WI38 (cell line): ENCODE data around the gene SEC61A2.
"Not testable (repeated sequence)": the region's sequence is repeated elsewhere in the genome, so short reads cannot be mapped to it uniquely, and the experiment has no call there.

Experiments used
- H3K4me3 ChIP-seq: 2 replicates; pipeline ENCODE4 v1.5.1; 2011; ENCODE audit warnings: low read depth, mild to moderate bottlenecking, control low read depth, low read length
- CTCF ChIP-seq: IDR thresholded peaks from 2 replicates; pipeline ENCODE4 v1.5.1; 2012; ENCODE audit warnings: low read depth, mild to moderate bottlenecking, control low read depth, low read length

Gene SEC61A2

DNA sequence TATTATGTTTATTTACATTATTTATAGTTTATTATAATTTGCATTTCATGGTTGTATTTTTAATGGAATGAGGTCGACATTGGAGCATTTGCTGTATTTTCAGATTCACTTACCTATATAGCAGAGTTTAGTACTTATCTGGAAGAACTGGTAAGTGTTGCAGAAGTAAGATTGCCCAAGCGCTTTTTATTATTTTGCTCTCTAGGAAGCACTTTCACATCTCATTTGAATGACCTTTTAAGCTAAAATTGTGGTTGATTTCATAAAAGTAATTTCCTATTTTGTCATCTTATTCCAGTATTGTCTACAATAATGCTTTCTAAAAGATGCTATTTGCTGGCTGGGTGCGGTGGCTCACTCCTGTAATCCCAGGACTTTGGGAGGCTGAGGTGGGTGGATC lies 28.6 kb downstream of the SEC61A2 start:
- H3K4me3 ChIP-seq = no peak overlapping the region
- no peak for TF ChIP-seq CTCF

- H3K4me3 ChIP-seq = no peak overlapping the region
- TF ChIP-seq CTCF = no peak
Measured at GRCh38 chr10:12160664-12161063, 31.2 kb downstream of the SEC61A2 start.

GRCh38 chr10:12162927-12163326 lies 33.5 kb downstream of the SEC61A2 start:
- no peak overlapping the region for H3K4me3 ChIP-seq
- no peak for TF ChIP-seq CTCF

DNA sequence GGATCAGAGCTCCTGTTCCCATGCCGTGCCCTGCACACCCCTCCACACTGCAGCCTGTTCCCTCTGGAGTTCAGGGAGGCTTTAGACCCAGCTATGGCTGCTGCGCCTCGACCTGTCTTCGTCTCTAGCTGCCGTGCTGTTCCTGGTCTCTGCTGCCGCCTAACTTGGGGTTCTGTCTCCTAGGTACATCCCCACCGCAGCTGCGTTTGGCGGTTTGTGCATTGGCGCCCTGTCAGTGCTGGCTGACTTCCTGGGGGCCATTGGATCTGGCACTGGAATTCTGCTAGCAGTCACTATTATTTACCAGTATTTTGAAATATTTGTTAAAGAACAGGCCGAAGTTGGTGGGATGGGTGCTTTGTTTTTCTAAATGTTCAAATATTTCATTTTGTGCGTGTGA lies 34.6 kb downstream of the SEC61A2 start:
- no peak overlapping the region for H3K4me3 ChIP-seq
- no peak for TF ChIP-seq CTCF

- no peak overlapping the region for H3K4me3 ChIP-seq
- TF ChIP-seq CTCF = no peak
Measured at GRCh38 chr10:12165036-12165435, 35.6 kb downstream of the SEC61A2 start.

DNA sequence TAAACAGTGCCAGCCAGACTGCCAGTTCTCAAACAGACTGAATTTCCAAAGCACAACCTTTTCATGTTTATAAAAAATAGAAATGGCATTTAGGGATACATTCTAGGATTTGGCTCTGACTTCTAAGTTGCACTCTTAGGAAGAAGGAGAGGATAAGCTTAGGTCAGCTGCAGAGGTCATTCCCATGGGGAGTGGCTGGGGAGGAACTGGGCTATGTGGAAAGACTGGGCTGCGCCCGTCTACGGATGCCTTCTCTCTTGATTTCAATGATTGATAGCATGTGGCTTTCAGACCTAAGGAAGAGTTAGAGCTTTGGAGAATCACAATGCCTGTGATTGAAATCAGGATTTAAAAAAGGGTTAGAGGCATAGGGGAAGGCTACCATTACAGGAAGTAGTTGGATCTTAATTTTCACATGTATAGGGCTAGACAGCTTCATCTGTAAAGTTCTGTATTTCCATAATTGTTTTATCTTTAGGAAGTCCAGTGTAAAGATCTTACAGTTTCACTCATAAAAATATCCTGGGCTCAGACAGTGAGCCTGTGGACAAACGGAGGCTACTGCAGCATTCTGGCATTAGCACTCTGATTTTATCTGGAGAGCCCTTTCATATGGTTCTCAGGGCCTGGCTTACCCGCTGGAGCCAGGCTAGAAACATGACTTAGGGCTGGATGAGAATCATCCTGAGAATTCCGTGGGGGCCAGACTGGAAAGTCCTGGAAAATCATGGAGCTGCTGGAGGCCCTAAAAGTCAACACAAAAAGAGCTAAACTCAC lies 36.7 kb downstream of the SEC61A2 start:
- no peak for TF ChIP-seq CTCF

GRCh38 chr10:12171512-12171911 lies 42.0 kb downstream of the SEC61A2 start:
- not testable (repeated sequence) for H3K4me3 ChIP-seq

More for the DNA sequence above, 36.7 kb downstream of the SEC61A2 start:
- H3K4me3 ChIP-seq = no peak overlapping the region

DNA sequence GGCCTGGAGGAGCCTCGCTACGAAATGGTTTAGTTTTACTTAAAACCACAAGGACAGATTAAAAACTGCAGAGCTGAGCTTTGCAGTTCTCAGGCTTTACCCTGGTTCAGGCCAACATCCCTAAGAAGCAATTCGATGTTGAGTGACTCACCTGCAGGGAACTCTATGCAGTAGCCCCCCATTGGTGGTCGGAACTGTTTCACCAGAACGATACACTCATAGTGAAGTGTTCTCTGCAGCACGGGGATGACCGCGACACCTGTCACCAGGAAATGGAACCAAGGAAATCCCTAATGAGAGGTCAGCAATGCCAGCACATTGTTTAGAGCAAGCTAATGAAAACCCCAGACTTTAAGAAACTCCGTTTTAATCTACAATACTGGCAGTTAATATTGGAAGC lies 48.2 kb downstream of the SEC61A2 start:
- no peak for TF ChIP-seq CTCF
- no peak overlapping the region for H3K4me3 ChIP-seq
